ENCODE measurements around the gene CTU2.

CTU2 gene

DNA sequence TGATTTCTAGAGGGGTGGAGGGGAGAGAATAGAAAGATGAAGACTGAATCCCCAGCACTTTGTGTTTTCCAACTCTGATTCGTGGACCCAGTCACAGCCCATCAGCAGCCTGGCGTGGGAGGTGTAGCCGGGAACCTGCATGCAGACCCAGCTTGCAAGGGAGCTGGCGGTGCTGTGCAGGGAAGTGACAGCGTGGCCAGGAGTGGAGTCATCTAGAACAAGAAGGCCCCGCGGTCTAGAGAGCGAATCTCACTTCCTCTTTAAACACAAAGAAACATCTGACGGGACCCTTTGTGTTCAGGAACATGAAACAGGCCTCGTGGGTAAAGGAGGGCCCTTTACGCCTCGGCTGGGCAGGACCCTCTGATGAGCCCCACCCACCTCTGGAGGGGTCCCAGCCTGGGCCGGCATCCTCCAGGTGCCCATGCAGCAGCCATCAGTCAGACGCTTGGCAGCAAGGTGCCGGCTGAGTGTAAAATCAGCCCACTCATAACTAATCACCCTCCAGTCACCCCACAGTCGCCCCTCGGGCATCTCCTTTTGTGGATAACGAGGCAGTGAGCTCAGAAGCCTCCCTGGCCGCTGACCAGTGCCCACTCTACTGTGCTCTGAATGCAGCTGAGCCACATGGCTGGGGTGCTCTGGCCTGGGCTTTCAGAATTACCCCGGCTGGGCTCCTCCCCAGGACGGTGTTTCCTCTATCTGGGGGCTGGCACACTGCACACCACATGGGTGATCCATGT, 24.4 kb upstream of the CTU2 start:
- no peak for DNase-seq

DNA sequence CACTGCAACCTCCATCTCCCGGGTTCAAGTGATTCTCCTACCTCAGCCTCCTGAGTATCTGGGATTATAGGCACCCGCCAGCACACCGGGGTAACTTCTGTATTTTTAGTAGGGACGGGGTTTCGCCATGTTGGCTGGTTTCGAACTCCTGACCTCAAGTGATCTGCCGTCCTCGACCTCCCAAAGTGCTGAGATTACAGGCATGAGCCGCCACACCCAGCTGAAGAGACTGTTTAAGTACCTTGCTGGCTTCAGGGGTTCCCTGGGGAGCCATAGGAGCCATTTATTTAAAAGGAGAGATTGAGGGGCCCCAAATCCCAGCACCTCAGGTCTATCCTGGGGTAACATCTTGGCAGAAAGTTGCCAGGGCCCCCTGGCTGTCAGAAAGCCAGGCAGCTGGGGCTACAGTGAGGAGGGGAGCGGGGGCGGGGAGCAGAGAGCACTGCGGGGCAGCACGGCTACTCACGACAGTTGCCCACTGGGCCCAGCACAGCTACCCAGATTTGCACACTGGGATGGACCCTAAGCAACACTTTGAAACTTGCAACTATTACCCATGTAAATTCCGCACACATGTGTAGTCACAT, 21.6 kb upstream of the CTU2 start:
- DNase-seq = no peak

DNA sequence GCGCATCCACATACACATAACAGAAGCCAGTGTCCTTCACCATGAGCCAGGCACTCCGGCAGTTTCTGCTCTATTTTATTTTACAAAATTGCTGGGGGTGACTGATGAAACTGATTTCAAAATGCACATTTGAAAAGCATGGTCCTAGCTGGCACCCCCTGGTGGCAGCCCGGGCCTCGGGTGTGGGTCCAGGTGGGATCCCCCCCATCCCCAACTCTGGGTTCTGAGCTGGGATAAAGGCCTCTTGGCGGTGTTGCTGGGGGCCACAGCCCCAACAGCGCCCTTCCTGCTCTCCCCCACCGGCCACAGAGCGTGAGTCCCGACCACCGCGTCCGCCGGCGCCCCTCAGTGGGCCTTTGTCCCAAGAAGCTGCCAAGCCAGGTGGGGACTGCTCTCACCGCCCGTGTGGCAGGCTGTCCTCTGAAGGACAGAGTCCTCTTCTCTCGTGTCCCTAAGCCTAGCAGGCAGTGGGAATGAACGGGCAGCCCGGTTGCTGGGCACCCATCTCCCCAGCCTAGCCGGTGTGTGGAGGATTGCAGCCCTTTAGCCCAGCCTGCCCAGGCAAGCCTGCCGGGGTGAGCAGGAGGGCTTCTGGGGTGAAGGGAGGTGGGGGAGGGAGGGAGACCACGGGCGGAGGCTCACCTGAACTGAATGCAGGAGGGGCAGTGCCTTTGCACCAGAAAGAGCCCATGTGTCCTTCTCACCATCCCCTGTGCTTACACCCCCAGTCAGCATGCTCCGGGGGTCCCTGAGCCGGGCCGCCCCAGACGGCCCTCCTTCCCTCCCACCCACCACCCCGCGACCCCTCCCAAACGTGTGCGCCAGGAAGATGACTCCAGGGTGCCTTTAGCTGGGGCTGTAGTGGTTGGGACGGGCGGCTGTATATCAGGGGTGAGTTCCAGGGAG, 20.9 kb upstream of the CTU2 start:
- DNase-seq = no peak

DNA sequence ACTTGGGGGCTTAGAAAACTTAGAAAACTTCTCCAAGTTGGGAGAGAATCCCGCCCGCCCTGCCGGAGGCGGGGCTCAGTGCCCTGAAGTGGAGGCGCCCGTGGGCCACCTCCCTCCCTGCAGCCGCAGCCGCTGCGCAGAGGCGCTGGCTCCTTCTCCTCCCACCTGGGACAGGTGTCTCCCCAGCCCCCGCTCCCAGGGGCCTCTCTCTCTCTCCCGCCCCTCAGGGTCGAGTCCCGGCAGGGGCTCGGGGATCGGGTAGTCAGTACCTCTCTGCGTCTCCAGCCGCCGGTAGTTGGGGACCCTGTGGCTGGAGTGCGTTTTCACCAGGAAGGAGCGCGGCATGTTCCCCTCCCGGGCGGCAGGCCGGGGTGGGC, 20.3 kb upstream of the CTU2 start:
- DNase-seq = no peak

DNA sequence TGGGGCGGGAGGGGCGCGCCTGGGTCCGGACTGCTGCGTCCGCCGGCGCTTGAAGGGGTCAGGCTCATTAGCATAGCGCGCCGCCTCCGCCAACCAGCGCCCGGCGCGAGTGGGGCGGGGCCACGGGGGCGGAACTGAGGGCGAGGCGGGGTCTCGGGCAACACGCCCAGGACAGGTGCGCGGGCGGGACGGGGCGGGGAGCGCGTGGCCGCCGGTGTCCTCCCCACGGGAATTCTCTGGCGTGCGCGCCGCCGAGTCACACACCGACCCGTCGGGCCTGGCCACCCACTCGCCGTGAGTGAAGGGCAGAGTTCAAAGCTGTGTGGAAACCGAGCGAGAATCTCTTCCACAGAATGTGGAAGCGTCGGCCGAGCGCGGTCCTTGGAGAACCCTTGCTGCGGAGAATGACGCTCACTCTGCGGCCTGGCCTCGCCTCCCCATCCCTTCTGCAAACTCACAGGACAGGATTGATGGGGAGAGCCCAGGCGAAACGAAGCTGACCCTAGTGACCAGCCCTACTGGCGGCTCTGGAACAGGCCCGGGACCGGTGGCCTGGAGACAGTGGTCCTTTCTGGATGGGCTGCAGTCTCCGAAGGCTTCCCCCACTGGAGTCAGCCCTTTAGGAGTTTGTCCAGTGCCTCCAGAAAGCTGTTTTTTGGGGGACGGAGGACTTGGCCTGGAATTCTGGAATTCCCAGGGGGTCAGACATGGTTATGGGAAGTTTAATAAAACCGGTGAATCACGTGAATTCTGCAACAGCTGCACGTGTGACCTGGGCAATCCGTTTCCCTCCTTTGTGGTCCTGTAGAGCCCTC, 19.7 kb upstream of the CTU2 start, which contains the start of gene SNAI3:
TSS of gene SNAI3 (minus strand) at position 69 of the 815 bp plus-strand sequence. CDS start 101 bp downstream, outside the sequence.
- DNase-seq = no peak

GRCh38 chr16:88687254-88687576, 19.1 kb upstream of the CTU2 start:
- no peak for DNase-seq

DNA sequence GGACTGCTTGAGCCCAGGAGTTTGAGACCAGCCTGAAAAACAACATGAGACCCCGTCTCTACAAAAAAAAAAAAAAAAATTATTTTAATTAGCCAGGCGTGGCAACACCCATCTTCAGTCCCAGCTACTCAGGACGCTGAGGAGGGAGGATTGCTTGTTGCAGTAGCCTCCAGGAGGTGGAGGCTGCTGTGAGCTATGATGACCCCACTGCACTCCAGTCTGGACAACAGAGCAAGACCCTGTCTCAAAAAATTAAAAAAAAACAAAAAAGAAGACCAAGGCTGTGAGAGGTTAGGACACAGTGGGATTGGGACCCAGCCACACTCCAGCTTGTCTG, 18.7 kb upstream of the CTU2 start:
- DNase-seq = no peak

- DNase-seq = no peak
Observed at GRCh38 chr16:88688013-88688778, 18.1 kb upstream of the CTU2 start.

- no peak for DNase-seq
Observed at GRCh38 chr16:88690341-88691128, 15.8 kb upstream of the CTU2 start.

DNA sequence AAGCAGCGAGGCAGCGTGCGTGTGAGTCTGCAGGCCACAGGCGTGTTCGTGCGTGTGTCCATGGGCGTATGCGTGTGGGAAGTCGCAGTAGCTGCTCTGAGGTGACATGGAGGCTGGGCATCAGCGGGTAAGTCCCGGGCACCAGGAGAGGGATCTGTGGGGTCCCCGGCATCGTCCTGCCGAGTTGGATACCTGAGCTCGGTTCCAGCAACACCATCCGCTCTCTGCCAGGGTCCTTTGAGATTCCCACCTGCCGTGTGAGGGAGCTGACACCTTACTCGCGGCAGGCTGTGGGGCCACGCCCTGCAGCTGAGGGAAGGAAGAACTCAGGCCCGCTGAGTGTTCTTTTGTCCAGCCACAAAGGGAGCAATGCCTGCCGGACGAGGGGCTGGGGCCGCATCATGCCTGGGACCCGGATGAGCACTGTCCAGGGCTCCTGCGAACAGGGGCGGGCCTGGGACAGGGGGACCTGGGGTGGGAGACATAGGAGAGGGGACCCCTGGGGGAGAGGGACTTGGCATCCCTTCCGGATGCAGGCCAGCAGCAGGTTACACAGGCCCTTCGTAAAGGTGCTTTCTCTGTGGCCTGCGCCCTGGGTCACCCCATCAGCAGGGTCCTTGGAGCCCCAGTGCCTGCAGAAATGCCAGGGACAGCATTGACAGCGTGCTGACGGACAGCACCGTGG, 15.0 kb upstream of the CTU2 start:
- DNase-seq = no peak

- DNase-seq = no peak
Observed at GRCh38 chr16:88691924-88692560, 14.3 kb upstream of the CTU2 start.

- DNase-seq = no peak
Observed at GRCh38 chr16:88692861-88693260, 13.4 kb upstream of the CTU2 start.

DNA sequence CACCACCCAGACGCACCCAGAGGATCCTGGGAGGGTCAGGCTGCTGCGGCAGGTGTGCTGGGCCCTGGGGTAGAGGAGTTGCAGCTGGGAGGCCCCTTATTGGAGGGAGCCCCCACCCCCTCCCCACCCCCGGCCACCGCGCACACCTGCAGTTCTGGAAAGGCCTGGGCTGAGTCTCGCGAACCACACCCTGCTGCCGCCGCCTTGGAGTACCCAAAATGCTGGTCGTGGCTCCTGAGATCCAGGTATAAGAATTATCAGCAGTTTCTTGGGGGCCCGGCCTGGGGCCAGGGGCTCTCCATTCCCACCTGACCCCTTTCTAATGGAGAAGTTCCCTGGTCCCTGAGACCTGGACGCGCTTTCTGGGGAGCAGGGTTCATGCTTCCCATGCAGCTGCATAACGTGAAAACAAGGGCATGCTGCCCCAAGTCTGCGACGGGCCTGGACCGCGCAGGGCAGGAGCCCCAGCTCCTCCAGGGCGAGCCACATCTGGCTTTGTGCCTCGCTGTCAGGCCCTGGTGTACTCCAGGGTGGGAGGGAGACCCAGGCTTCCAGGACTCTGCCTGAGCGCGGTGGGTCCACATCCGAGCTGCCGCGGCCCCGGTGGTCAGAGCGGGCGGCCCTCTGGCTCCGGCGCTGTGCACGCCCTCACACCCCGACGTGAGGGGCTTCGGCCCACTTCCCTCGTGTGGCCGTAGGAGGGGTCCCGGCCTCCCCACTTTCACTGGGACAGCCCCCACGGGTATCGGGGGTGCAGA, 12.7 kb upstream of the CTU2 start:
- no peak for DNase-seq

DNA sequence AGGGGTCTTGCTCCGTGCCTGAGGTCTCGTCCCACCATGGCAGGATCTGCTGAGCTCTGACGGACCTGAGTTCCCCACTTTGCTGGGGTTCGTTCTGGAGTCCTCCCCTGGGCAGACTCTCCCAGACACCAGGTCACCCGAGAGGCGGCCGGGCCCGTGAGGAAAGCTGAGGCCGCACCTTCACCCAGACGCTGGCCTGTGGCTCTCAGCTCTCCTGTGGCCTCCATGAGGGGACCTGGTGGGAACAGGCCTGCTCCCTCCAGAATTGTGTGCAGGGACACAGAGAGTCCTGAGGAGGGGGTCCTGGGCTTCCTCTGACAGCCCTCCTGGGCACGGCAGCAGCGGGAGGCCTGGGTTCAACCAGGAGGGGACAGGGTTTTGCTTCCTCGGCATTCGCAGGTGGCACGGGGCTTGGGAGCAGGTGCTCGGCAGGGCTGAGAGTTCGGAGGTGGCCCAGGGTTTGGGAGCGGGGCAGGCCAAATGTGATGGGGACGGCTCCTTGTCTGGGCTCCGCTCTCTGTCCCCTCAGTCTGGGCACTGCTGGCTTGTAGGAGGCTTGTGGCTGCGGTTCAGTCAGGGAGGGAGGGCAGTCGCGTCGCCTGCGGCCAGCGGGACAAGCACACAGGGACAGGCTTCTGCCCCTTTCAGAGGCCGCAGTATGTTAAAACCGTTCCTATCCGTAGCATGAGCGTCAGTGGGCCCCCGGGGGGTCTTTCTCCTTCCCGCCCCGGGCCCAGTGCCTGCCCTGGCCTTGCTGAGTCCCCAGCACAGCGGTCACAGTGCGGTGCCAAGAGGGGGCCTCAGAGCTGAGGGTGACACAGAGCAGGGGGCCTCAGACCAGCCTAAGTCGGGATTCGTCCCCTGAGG, 11.8 kb upstream of the CTU2 start:
- no peak for DNase-seq

- DNase-seq = no peak
Observed at GRCh38 chr16:88695218-88695617, 11.1 kb upstream of the CTU2 start.

- no peak for DNase-seq
Observed at GRCh38 chr16:88695753-88696152, 10.6 kb upstream of the CTU2 start.

DNA sequence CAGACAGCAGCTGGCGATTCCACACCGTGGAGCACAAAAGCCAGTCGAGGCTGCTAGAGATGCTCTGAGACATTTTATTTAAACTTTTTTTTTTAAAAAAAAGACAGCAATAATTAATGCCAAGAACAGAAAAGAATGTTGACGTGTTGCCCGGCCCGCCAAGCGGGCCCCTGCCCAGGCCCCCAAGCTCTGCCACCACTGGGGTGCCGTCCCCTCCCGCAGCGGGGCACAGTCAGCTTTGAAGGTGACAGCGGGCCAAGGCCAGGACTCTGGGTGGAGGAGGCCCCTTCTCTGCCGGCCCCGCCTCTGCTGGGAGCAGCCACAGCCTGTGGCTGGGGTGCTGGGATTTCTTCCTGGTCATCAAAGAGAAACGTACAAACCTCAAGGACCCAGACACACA, 9.9 kb upstream of the CTU2 start:
- DNase-seq = no peak

GRCh38 chr16:88697116-88697830, 9.0 kb upstream of the CTU2 start:
- no peak for DNase-seq
